ENCODE data around the gene IGSF9.

IGSF9 gene

DNA sequence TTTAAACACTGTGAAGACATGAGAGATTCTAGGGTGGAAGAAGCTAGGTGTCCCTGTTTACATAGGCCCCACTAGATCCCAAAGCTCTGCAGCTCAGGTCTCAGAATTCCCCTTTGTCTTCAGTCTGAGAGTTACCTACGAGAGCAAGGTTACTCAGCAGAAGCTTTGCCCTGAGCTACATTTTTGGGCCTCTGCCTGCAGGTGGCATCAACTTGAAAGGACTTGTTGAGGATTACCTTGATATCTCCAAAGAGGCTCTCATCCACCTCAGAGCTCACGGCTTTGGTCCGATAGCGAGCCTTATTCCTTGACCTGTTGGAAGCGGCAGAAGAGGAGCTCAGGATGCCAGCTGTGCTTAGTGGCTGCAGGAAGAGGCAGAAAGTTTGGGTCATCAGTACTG is 52.5 kb downstream of the IGSF9 start:
- in situ Hi-C loops (cut with HindIII; ENCODE audit: low sequenced_read_pairs): loop anchor here (25.0 kb wide), 1 partner anchor 106 kb away; the partner anchor contains the start of gene DUSP23
- no peak overlapping the region for H3K4me3 ChIP-seq (ENCODE audit: low read depth, low read length)
- DNase-seq (ENCODE audit: low read depth, low spot score): no peak
- TF ChIP-seq, protein P1, sequence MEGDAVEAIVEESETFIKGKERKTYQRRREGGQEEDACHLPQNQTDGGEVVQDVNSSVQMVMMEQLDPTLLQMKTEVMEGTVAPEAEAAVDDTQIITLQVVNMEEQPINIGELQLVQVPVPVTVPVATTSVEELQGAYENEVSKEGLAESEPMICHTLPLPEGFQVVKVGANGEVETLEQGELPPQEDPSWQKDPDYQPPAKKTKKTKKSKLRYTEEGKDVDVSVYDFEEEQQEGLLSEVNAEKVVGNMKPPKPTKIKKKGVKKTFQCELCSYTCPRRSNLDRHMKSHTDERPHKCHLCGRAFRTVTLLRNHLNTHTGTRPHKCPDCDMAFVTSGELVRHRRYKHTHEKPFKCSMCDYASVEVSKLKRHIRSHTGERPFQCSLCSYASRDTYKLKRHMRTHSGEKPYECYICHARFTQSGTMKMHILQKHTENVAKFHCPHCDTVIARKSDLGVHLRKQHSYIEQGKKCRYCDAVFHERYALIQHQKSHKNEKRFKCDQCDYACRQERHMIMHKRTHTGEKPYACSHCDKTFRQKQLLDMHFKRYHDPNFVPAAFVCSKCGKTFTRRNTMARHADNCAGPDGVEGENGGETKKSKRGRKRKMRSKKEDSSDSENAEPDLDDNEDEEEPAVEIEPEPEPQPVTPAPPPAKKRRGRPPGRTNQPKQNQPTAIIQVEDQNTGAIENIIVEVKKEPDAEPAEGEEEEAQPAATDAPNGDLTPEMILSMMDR (IDR thresholded peaks at IDR 0.05; ENCODE audit: low read depth, low read length): no peak

DNA sequence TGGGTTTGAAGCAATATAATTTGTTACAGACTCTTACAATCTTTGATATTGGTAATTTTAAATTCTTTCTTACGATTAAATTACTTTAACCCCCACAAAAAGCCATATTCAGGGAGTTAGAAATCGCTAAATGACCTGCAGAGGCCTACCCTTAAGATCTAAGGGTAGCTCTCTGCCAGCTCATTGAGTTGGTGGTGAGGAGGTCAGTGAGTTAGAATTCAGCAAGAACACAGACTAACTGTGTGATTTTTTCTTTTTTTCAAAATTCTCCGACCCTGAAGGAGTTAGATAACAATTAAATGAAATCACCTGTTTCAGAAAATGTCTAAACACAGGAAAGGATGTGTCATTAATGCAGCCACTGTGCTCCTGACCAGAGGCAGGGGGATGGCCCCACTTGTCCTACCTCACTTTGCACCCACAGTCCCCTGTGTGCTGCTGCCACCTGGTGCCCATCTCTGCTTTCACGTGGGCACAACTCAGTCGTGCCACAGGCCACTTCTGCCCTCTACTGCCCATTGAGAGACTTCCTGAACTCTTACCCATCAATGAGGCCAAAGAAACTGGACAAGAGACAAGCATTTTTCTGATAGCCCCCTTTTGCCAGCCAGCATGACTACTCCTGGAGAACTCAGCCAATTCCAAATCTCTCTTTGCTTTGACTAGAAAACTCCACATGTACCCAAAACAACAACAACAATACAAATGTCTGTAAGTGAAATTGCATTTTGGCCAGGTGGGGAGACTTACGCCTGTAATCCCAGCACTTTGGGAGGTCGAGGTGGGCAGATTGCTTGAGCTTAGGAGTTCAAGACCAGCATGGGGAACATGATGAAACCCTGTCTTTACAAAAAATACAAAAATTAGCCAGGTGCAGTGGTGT is 53.9 kb downstream of the IGSF9 start:
- in situ Hi-C loops (cut with HindIII; ENCODE audit: low sequenced_read_pairs): loop anchor here (25.0 kb wide), 1 partner anchor 104 kb away; the partner anchor contains the start of gene DUSP23
- peak; percentile 92 for DNase-seq (ENCODE audit: low read depth, low spot score)
- TF ChIP-seq, protein P1 (IDR thresholded peaks at IDR 0.05; ENCODE audit: low read depth, low read length): peak; percentile 98
- no peak overlapping the region for H3K4me3 ChIP-seq (ENCODE audit: low read depth, low read length)

DNA sequence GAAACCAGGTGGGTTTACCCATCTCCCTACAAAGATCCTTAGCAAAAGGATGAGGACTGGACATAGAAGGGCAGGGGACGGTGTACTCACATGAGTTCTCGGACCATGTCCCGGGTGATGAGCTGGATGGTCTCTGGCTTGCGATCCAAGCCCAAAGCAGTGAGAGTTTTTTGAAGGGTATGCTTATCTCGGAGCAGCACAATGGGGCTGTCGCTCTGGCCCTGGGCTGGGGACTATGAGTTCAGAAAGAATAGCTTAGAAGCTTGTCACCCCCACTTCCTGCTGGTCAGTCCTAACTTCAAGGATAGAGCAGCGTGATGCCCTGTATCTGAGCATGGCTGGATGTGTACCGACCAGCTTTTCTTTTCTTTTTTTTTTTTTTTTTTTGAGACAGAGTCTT is 55.0 kb downstream of the IGSF9 start:
- DNase-seq (ENCODE audit: low read depth, low spot score): no peak
- TF ChIP-seq, protein P1 (IDR thresholded peaks at IDR 0.05; ENCODE audit: low read depth, low read length): no peak
- in situ Hi-C loops (cut with HindIII; ENCODE audit: low sequenced_read_pairs): loop anchor here (25.0 kb wide), 1 partner anchor 103 kb away; the partner anchor contains the start of gene DUSP23
- H3K4me3 ChIP-seq (ENCODE audit: low read depth, low read length): no peak overlapping the region

DNA sequence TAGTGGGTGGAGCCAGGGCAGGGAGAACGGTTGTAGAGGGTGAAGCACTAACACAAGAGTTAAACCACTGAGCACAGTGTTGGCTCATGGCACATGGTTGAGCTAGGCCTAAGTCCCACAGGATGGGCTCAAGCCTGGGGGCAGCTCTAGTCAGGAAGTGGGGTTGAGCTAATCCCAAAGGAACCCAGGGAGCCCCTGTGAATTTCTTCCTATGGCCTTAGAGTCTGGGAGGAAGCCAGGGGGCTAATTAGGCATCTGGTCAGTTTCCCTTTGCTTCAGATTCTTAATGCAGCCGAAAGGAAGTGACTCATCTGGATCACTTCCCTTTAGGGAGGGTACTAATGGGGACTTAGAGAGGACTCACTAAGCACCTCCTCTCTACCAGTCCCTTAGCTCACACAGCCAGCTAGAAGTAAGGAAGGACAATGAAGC is 55.6 kb downstream of the IGSF9 start:
- peak; percentile 95 for DNase-seq (ENCODE audit: low read depth, low spot score)
- in situ Hi-C loops (cut with HindIII; ENCODE audit: low sequenced_read_pairs): loop anchor here (25.0 kb wide), 1 partner anchor 103 kb away; the partner anchor contains the start of gene DUSP23
- no peak overlapping the region for H3K4me3 ChIP-seq (ENCODE audit: low read depth, low read length)
- TF ChIP-seq, protein P1 (IDR thresholded peaks at IDR 0.05; ENCODE audit: low read depth, low read length): no peak

DNA sequence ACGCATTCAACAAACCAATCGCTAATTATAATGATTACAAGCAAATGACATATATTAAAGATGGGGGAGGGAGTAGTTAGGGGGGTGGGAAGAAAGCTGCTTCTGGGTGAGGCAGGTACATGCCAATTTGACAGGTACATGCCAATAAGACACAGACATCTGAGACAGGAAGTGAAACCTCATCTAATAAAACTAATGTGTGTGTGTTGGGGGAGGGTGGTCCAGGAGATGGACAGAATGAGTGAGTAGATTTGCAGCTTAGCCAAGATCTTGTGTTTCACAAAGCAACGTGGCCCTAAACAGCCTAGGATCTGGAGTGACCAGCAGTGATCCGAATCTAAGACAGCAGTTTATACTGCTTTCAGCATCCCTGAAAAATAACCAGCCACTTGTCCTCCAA is 56.2 kb downstream of the IGSF9 start:
- in situ Hi-C loops (cut with HindIII; ENCODE audit: low sequenced_read_pairs): loop anchor here (25.0 kb wide), 1 partner anchor 102 kb away; the partner anchor contains the start of gene DUSP23
- TF ChIP-seq, protein P1 (IDR thresholded peaks at IDR 0.05; ENCODE audit: low read depth, low read length): no peak
- DNase-seq (ENCODE audit: low read depth, low spot score): no peak
- no peak overlapping the region for H3K4me3 ChIP-seq (ENCODE audit: low read depth, low read length)

DNA sequence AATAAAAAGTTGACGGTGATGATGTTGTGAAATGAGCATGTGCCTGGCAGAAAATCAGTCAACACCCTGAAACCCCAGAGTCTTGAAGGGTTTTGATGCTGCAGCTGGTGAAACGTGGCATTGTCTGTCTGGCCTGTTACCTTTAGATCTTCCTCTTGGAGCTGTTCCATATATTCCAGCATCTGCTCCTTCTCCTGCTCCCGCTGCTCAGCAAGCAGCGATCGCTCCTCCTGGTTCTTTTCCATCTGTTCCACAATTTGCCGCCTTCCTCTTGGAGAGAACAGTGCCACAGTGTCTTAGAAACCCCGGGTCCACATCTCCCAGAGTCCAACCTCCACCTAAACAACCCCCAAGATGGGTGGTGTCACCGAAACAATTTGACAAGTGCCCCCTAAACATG is 61.1 kb downstream of the IGSF9 start:
- H3K4me3 ChIP-seq (ENCODE audit: low read depth, low read length): no peak overlapping the region
- TF ChIP-seq, protein P1 (IDR thresholded peaks at IDR 0.05; ENCODE audit: low read depth, low read length): no peak
- DNase-seq (ENCODE audit: low read depth, low spot score): no peak
- in situ Hi-C loops (cut with HindIII; ENCODE audit: low sequenced_read_pairs): loop anchor here (25.0 kb wide), 1 partner anchor 97 kb away; the partner anchor contains the start of gene DUSP23
